GM12878 (cell line): ENCODE measurements around the gene ATP6V0E2. TPM values are rescaled to one million over a fixed set of nuclear protein-coding genes. Genes with fewer than 3 reads are reported as not detected.

Experiments
- CHD1 ChIP-seq: IDR thresholded peaks from 2 replicates; pipeline ENCODE4 v1.6.1; 2012; ENCODE audit warnings: low read depth, low read length, improper control_type of control experiment
- E4F1 ChIP-seq: fragments of 450-650 bp; IDR thresholded peaks from 2 replicates; pipeline ENCODE4 v1.6.1; 2018; ENCODE audit warnings: borderline replicate concordance, mild to moderate bottlenecking; ENCODE audit not compliant: partially characterized antibody
- ETV6 ChIP-seq, 2 experiments: fragments of 450-650 bp in 1 of 2; IDR thresholded peaks in 1 of 2; conservative IDR thresholded peaks in 1 of 2; 2 replicates each; pipeline ENCODE4 v1.6.1; 2014; ENCODE audit warnings: antibody characterized with exemption in 1 of 2, borderline replicate concordance in 1 of 2, low read depth in 1 of 2, mild to moderate bottlenecking in 1 of 2, moderate library complexity in 1 of 2
- IRF4 ChIP-seq: IDR thresholded peaks from 2 replicates; pipeline ENCODE4 v1.6.1; 2011; ENCODE audit warnings: low read depth, low read length
- RELB ChIP-seq: fragments of 450-650 bp; IDR thresholded peaks from 2 replicates; pipeline ENCODE4 v1.6.1; 2017; ENCODE audit warnings: low read depth, mild to moderate bottlenecking, moderate library complexity
- SIN3A ChIP-seq: IDR thresholded peaks from 2 replicates; pipeline ENCODE4 v1.6.1; 2012; ENCODE audit warnings: low read depth, low read length, improper control_type of control experiment
- USF2 ChIP-seq: IDR thresholded peaks from 2 replicates; pipeline ENCODE4 v1.6.1; 2011; ENCODE audit warnings: low read depth, low read length, improper control_type of control experiment, borderline replicate concordance
- polyA plus RNA-seq, 11 experiments: library from polyadenylated mRNA; depleted of rRNA in 4 of 11; unstranded in 6 of 11; stranded (reverse) in 5 of 11; fragments of >200 nt; fragmentation: Nextera tagmentation in 4 of 11; fragmentation: Illumina TruSeq in 1 of 11; extraction: Ambion mirVana in 4 of 11; extraction: Trizol in 1 of 11; gene quantifications; 1 replicate in 1 of 11; 2 replicates in 10 of 11; pipeline versions ENCODE4 v1.2.1 to v1.2.3, GENCODE V29; 2011 to 2016; ENCODE audit warnings: inconsistent platforms in 2 of 11, missing spikeins in 2 of 11, low read depth in 1 of 11
- total RNA-seq, 4 experiments: library from RNA; depleted of rRNA in 3 of 4; stranded (reverse); fragments of >200 nt in 3 of 4; fragmentation: Illumina TruSeq in 1 of 4; extraction: Trizol in 1 of 4; gene quantifications; 2 replicates each; pipeline versions ENCODE4 v1.2.1 to v1.2.3, GENCODE V29; 2013 to 2021

Gene ATP6V0E2
- total and polyA plus RNA-seq, 10 of the 15 experiments (the other 5 are each of a cell fraction or from before 2014, with no cell fraction given) = 1.5 to 54.7 (median 27.6) TPM

GRCh38 chr7:149884541-149884940 is 10.8 kb downstream of the ATP6V0E2 start (continued):
- TF ChIP-seq USF2 (no peak), SIN3A (no peak), RELB (no peak), CHD1 (no peak), ETV6 (conservative IDR thresholded peaks at IDR 0.05 in 1 of 2, IDR thresholded peaks at IDR 0.05 in 1 of 2; ENCODE audit: borderline replicate concordance in 1 of 2, low read depth in 1 of 2) (no peak), IRF4 (no peak), E4F1 (no peak)
